ENCODE results near the gene CPN1.
A peak's percentile ranks its signal among the peaks of the same experiment; 100 is the strongest.

Gene CPN1

DNA sequence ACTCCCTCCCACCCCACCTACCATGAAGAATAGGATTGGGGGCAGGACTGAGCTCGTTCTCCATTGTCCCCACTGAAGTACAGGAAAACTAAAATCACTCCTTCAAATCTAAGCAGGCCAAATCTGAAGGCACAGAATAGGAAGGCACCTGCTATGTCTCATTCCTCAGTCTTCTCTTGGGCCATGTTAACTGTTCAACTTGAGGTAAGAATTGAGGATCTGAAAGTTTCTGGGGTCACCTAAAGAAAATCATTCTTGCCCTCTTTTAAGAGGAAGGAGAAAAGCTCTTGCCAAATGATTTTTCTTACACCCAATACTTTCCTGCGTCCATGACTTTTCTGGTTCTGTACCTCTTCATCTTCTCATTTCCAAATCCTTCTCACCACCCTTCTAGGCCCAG lies 4.9 kb downstream of the CPN1 start:
- no peak for DNase-seq (ENCODE audit: low read depth in 2 of 2)

DNA sequence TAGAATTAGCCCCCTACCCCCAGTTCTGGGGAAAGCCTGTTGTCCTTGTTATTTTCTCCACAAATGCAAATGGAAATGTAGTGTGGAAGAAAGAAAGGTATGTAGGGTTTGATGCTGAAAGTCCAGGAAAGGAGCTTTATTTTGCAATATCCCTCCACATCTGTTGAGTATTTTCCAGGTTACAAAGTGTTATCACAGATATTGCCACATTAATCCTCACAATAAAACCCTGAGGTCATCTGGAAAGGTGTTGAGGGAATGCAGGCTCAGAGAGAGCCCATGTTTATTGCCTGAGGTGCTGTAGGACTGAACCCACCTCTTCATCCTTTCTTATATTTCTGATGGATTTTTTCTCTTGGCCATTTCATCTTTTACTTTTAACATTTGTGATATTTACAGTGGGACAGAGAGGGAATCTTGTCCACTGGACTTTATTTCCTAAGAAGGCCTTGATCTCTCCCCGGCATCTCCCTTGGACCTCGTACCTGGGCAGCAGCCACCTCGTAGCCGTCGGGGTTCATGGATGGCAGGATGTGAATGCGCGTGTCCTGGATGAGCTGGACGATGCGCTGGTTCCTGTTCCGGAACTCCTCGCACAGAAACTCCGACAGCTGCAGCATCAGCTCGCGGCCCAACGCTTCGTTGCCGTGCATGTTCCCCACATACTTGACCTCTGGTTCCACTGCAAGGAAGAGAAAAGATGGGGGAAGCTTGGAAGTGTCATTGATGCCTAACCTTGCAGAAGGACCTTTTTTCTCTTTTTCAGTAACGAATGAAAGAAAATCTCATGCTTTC lies 6.0 kb downstream of the CPN1 start:
- DNase-seq (ENCODE audit: low read depth in 2 of 2) = no peak

DNA sequence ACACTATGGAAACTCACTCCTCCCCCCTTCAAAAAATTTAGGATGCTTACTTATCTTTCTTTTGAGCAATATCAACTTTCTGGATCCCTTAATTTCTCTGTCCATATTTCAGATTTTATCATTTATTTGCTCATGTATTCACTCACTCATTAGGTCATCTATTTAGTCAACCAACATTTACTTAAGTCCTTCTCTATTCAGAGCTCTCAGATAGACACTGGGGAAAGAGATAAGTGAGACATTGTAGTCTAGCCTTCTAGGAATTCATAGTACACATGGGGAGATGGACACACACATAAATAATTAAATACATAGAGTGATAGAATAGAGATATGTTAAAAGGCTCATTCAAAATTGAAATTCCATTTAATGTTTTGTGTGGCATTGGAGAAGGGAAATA lies 9.2 kb downstream of the CPN1 start:
- no peak for DNase-seq (ENCODE audit: low read depth in 2 of 2)

DNA sequence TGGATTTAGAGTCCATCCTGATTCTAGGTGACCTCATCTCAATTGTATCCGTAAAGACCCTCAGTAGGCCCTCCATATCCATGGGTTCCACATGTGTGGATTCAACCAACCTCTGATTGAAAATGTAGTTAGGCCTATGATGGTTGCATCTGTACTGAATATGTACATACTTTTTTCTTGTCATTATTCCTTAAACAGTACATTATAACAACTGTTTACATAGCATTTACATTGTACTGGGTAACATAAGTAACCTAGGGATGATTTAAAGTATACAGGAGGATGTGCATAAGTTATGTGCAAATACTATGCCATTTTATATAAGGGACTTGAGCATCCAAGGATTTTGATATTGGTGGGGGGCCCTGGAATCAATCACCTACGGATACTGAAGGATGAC lies 10.1 kb downstream of the CPN1 start:
- DNase-seq (ENCODE audit: low read depth in 2 of 2) = no peak

DNA sequence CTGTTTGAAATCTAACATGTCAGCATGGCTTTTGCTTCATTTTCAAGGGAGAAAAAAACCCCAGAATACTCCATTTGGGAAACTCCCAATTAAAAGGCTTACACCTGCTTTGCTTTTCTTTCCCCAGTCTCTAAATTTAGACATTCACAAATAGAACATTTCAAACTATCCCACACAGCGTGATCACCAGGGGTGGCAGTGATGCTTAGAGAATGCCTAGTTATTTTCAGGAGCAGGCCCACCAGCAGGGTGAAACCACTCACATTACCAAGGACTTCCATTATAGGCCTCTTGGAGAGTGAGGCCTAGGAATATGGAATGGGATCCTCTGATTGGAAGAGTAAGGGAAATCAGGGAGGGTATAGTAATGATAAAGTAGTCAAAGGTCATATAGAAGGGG lies 14.2 kb downstream of the CPN1 start:
- DNase-seq (ENCODE audit: low read depth in 2 of 2) = no peak

DNA sequence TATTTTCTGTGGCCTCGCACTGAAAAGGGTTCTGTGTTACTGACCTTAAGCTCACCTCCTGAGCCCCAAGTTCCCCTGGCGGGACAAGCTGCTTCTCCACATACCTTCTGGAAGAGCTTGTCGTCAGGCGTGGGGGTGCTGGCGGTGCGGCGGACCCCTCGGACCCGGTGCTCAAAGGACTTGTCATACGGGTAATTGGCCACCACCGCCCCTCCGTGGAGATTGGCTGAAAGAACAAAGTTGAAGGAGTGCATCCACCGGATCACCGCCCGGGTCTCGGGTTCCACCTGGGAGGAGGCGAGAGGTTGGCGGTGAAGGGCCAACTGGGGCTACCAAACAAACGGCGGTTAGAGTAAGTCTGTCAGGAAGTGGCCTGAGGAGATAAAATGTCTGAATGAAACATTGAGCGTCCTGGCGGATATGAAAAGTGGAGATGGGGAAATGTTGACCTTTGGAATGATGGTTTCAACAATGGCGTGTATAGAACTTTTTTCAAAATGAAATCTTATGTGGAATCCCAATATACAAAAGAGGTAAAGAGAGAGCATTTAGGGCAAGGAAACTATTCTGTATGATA lies 16.5 kb downstream of the CPN1 start:
- no peak for DNase-seq (ENCODE audit: low read depth in 2 of 2)

DNA sequence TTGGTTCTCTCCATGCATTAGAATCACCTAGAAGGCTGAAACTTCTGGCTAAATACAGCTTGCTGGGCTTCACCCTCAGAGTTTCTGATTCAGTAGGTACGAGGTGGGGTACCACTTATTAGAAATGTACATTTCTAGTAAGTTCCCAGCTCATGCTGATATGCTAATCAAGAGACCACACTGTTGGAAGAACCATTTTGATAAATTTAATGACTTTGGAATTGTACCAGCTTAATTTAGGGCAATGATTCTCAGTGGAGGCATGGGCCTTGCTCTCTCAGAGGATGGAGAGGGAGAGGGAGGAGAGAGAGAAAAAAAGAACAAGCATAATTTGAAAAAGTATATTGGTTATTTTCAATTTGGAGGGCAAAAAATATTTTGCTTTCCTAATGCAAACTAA lies 20.3 kb downstream of the CPN1 start:
- DNase-seq (ENCODE audit: low read depth in 2 of 2) = no peak

DNA sequence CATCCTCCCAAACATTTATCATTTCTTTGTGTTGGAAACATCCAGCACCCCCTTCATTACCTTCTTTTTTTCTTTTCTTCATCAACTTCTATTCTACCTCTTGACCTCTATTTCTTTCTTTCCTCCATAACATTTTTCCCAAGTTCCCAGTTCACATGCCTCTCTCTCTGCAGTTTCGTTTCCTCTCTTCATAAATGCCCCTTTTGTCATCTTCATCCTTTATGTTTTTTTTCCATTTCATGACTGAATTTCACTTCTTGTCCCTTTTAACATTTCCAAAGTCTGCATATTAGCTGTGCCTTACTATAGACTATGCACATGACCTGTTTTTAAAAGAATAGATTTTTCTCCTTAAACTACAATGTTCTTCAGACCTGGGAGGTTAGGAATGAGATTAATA lies 23.7 kb downstream of the CPN1 start:
- no peak for DNase-seq (ENCODE audit: low read depth in 2 of 2)

DNA sequence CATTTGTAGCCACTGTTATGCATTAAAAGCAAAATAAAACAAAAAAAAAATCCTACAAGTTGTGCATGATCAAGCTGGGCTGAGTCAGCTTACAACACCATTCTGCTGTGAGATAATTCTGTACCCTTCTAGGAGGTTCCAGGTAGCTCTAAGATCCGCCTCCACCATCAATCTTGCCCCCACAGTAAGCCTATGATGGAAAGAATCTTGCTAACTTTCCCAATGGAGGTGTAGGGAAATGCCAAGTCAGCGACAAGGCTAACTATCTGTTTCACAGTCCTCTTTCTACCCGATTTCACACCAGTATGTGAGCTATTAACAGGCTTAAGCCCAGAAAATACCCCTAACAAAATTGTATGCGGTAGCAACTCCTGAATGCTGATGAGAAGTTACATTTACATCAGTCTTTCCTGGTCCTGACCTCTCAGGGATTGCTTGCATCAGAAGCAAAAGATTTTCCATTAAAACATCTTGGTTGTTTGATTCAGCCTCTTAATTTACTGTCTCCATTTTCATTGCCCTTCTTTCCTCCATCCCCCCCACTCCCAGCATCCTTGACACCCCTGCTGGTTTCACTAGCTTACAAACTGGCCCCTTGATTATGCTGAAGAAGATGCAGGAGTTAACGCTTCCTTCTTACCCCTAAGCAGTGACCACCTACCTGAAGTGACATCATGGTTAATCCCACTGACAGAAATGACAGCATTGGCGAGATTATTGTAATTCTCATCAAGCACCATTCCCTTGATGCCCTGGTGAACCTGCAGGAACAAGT lies 27.8 kb downstream of the CPN1 start:
- DNase-seq (ENCODE audit: low read depth in 2 of 2) = no peak

DNA sequence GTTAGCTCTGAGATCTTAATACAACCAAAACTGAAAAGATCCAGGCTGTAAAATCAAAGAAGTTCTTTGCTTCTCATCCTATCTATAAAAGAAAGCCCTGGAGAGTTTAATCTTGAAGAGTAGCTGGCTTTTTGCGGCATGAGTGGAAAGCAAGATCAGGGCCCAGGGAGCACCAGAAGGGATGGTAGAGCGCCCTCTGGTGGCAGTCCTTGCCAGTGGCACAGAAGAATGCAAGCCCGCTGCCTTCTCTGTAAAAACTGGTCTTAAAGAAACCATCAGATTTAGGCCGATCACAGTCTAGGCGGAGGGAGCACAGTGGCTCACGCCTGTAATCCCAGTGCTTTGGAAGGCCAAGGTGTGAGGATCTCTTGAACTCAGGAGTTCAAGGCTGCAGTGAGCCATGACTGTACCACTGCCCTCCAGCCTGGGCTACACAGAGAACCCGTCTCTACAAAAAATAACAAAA lies 35.6 kb downstream of the CPN1 start:
- DNase-seq (ENCODE audit: low read depth in 2 of 2) = peak; percentile 43 to 59

DNA sequence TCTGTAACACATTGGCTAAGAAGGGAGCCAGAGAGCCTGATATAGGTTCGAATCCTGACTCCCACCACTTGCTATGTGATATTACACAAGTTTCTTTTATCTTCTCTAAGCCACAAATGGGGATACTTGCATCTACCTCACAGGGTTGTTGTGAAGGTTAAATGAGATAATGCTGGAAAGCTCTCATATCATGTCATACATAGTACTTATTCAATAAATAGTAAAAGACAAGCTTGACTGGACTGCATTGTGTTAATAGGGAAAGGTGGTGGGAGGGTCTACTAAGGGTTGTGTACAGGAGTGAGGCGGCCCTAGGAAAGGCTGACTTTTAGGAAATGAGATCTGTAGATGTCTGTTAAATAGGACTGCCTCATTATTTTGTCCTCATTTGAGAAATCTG lies 36.1 kb downstream of the CPN1 start:
- DNase-seq (ENCODE audit: low read depth in 2 of 2) = no peak

DNA sequence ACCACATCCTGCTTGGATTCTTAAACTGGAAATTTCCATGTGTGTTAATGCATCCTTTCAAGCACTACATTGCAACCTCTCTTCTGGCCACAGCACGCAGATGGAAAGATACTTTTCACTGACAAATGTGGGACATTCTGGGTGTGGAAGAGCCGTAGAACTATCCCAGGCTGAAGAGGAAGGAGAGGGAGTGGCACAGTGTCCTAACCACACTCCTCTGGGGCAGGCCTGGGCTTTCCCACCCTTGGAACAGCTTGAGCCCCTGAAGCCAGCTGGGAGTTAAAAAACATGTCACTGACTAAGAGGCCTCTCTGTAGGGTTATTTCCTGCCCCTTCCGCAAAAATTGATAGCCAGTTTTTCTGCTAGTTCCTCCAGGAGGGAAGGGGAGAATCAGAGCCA lies 37.9 kb downstream of the CPN1 start:
- no peak for DNase-seq (ENCODE audit: low read depth in 2 of 2)

DNA sequence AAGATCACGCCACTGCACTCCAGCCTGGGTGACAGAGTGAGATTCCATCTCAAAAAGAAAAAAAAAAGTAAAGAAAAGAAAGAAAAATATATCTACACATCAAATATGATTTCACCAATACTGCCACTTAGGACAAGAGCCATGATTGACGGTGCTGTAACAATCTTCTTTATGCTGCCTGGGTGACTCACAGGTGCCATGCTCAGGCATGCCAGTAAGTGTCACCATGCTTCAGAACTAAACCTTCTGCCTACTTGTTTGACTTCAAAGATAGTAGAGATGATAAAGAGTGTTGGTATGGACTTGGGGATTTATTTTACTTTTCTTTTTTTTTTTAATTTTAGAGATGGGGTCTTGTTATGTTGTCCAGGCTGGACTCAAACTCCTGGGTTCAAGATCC lies 38.3 kb downstream of the CPN1 start:
- DNase-seq (ENCODE audit: low read depth in 2 of 2) = no peak

DNA sequence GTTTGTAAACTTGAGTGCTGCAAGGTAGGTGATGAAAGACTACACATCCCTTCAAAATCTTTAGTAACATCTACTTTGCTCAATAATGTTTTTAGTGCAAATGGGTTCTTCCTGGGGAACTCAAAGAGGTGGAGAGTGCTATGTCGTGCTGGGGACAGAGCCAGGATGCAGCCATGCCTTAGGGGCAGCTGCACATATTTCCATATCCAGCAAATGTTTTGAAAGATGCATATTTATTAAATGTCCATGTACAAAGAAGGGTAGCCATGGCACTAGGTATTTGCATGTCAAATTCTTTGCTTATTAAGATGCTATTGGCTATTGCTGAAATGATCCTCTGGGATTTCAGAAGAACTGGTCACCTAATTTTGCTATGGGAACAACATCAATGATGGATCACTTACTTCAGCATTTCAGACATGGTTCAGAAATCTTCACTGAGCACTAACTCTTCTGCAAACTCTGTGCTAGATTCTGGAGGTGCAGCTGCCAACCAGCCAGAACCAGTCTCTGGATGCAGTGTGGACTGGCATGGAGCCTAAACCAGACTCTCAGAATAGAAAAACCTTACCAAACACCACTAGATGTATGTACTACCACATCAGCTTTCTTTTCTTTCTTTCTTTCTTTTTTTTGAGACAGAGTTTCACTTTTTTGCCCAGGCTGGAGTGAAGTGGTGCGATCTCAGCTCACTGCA lies 40.2 kb downstream of the CPN1 start:
- no peak for DNase-seq (ENCODE audit: low read depth in 2 of 2)

DNA sequence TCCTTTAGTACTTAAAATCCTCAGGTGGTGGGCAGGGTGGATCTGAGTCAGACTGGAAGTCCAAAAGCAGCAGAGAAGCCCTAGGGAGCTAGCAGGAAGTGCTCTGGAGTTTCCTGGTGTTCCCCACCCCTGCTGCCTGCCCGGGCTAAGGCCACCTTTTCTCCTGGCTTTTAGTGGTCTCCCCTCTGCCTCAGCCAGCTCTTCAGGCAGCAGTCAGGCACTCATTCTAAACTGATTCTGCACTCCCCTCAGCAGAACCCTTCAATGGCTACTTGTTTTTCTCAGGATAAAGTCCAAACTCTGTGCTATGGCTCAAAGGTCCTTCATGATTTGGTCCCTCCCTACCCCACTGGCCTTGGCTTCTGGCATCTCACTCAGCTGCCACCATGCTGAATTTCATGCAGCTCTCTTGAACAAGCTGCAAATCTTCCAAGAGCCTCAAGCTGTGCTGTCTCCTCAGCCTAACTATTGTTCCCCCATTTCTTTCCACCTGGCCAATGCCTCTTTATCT lies 43.1 kb downstream of the CPN1 start:
- no peak for DNase-seq (ENCODE audit: low read depth in 2 of 2)

DNA sequence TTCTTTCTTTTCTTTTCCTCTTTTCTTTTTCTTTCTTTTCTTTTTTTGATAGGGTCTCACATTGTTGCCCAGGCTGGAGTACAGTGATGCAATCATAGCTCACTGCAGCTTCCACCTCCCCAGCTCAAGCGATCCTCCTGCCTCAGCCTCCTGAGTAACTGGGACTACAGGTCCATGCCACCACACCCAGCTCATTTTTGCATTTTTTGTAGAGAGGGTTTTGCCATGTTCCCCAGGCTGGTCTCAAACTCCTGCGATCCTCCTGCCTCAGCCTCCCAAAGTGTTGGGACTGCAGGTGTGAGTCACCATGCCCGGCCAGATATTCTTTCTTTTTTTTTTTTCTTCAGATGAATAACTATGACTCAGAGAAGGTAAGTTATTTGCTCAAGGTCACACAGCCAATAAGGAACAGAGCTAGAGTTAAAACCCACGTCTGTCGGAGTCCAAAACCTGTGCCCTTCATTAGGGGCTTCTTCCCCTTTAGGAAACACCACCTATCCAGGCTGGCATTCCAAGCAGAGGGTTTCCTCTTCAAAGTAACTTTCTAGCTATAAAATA lies 43.8 kb downstream of the CPN1 start:
- DNase-seq (ENCODE audit: low read depth in 2 of 2) = no peak

DNA sequence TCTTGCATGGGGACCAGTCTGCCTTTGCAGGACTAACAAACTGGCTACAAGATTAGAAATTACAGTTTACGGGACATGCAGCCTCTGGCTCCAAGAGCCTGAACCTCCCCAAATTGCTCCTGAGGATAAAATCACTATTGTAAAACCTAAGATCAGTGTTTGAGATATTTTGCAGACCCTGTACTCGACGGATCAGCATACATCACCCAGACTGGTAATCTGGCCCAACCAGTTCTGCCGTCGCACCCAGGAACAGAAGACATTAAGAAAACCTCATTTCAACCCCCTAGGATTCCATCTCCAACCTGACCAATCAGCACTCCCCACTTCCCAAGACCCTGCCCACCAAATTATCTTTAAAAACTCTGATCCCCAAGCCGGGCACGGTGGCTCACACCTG lies 44.8 kb downstream of the CPN1 start:
- DNase-seq (ENCODE audit: low read depth in 2 of 2) = no peak

DNA sequence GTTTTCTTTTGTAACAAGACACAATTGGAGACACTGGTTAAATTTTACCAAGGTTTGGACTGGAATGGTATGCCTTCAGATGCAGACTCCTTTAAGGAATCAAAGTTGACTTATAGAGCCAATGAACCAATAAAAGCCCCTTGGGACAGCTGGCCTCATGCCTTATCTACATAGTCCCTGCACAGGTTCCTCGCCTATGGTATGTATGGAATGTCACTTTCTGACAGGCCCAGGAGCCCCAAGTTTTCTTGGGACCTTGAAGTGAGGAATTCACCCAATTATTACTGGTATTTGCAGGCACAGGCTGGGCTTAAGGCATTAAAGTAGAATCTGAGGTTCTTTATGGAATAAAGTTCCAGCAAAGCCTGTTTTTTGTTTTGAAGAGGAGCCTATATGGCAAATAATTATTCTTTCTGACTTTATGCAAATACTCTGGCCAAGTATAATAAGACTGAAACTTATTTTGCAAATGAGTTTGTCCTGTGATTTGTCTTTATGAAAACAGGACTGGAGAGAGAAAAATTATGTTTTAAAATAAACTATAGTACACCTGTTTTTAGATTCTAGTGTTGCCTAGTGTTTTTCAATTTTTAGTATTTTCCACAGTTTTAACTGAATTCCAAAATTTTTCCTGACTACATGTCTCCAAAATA lies 47.8 kb downstream of the CPN1 start:
- DNase-seq (ENCODE audit: low read depth in 2 of 2) = no peak

DNA sequence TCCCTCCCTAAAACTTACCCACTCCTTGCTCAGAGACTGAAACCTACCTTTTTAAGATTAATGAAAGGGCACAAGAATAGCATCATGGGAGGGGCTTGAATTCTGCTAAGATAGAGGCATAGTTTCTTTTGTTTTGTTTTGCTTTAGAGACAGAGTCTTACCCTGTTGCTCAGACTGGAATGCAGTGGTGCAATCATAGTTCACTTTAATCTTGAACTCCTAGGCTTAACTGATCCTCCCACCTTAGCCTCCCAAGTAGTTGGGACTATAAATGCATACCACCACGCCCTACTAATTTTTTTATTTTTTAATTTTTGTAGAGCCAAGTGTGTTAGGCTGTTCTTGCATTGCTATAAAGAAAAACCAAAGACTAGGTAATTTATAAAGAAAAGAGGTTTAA lies 54.3 kb downstream of the CPN1 start:
- DNase-seq (ENCODE audit: low read depth in 2 of 2) = no peak

DNA sequence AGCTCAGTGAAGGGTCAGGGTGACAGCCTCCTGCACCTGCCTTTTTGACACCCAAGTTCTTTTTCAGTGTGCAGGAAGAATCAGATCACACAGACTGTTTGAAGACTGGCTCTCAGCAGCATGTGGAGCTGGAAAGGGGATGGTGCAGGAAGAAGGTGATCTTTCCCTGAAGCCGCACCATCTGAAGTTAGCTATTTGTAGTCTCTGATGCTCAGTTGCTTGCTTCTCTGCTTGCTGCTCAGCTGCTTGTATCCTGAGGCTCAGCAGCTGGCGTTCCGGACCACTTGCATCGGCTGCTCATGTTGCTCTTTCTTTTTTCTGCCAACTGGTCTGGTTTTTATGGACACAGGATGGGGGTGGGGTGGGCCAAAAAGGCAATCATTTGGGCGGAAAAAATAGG lies 56.1 kb downstream of the CPN1 start:
- DNase-seq (ENCODE audit: low read depth in 2 of 2) = no peak

DNA sequence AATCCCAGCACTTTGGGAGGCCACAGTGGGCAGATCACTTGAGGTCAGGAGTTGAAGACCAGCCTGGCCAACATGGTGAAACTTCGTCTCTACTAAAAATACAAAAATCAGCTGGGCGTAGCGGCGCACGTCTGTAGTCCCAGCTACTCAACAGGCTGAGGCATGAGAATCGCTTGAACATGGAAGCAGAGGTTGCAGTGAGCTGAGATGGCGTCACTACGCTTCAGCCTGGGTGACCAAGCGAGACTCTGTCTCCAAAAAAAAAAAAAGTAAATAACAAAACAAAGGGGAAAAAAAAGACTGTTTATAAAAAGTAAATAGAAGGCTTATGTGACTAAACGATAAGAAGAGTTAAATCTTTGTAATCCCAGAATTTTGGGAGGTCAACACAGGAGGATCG lies 56.9 kb downstream of the CPN1 start:
- DNase-seq (ENCODE audit: low read depth in 2 of 2) = no peak
